Measurements from ENCODE around the gene NF1. TPM values are rescaled to one million over a fixed set of nuclear protein-coding genes. Genes with fewer than 3 reads are reported as not detected.

The NF1 gene
- polyA plus RNA-seq, 2 of the 4 experiments (the other 2 are of a cell fraction) = 15.9 to 73.2 TPM

DNA sequence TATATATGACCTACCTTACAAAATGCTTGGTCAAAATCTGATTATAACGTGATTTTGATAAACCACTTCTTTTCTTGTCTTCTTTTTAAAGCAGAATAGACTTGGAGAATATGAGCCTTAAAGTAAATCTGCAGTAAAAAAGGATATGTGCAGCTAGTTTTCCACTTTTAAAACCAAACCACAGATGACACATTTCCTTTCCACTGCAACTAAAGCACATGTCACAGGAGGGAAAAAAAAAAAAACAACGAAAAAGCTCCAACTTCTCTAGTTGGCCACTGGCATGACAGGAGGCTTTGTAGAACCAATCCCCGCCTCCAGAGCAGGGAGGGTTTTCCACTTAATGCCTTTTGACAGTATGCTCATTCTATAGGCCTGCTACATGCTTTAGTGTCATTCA is 226.7 kb downstream of the NF1 start, which contains the start of gene EVI2A:
TSS of gene EVI2A (minus strand) at position 142 of the 400 bp plus-strand sequence. CDS start 2,609 bp downstream, outside the sequence.
- FAIRE-seq = no peak
- H3K27ac ChIP-seq = no peak within 1 kb of the TSS
- H3K4me1 ChIP-seq = no peaks in the 10 kb centered on the region
- no peak within 1 kb of the TSS for H3K4me2 ChIP-seq
- H3K9me3 ChIP-seq = no peaks in the 10 kb centered on the region
- 93% methylated on average over 3 of the region's 3 CpGs for WGBS (ENCODE audit: missing lambda C conversion rate)
- POLR2A ChIA-PET = no interaction called here
- TF ChIP-seq, protein P1, sequence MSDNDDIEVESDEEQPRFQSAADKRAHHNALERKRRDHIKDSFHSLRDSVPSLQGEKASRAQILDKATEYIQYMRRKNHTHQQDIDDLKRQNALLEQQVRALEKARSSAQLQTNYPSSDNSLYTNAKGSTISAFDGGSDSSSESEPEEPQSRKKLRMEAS (IDR thresholded peaks at IDR 0.05) = no peak
- no peak for TF ChIP-seq KDM5A (IDR thresholded peaks at IDR 0.05)
- TF ChIP-seq CBX2 (IDR thresholded peaks at IDR 0.05; ENCODE audit: borderline replicate concordance, low read depth) = no peak
- TF ChIP-seq HEYL (CRISPR knock-in tag; IDR thresholded peaks at IDR 0.05) = no peak
- no peak for TF ChIP-seq ZFP36 (IDR thresholded peaks at IDR 0.05; ENCODE audit: borderline replicate concordance, partially characterized antibody)
- TF ChIP-seq, protein P2, sequence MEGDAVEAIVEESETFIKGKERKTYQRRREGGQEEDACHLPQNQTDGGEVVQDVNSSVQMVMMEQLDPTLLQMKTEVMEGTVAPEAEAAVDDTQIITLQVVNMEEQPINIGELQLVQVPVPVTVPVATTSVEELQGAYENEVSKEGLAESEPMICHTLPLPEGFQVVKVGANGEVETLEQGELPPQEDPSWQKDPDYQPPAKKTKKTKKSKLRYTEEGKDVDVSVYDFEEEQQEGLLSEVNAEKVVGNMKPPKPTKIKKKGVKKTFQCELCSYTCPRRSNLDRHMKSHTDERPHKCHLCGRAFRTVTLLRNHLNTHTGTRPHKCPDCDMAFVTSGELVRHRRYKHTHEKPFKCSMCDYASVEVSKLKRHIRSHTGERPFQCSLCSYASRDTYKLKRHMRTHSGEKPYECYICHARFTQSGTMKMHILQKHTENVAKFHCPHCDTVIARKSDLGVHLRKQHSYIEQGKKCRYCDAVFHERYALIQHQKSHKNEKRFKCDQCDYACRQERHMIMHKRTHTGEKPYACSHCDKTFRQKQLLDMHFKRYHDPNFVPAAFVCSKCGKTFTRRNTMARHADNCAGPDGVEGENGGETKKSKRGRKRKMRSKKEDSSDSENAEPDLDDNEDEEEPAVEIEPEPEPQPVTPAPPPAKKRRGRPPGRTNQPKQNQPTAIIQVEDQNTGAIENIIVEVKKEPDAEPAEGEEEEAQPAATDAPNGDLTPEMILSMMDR (IDR thresholded peaks at IDR 0.05) = no peak
- no peak for TF ChIP-seq ZSCAN20 (CRISPR knock-in tag; IDR thresholded peaks at IDR 0.05)
- TF ChIP-seq ZNF302 (CRISPR knock-in tag; IDR thresholded peaks at IDR 0.05) = no peak
- TF ChIP-seq, protein P3, sequence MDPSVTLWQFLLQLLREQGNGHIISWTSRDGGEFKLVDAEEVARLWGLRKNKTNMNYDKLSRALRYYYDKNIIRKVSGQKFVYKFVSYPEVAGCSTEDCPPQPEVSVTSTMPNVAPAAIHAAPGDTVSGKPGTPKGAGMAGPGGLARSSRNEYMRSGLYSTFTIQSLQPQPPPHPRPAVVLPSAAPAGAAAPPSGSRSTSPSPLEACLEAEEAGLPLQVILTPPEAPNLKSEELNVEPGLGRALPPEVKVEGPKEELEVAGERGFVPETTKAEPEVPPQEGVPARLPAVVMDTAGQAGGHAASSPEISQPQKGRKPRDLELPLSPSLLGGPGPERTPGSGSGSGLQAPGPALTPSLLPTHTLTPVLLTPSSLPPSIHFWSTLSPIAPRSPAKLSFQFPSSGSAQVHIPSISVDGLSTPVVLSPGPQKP (IDR thresholded peaks at IDR 0.05; ENCODE audit: low read depth, low read length) = no peak
- no peak for TF ChIP-seq CHD2 (IDR thresholded peaks at IDR 0.05; ENCODE audit: low read length, partially characterized antibody)
- no peak for TF ChIP-seq EHF (CRISPR knock-in tag; IDR thresholded peaks at IDR 0.05)
- no peak for TF ChIP-seq MAZ (IDR thresholded peaks at IDR 0.05; ENCODE audit: borderline replicate concordance, low read depth, low read length)
- TF ChIP-seq JUN (IDR thresholded peaks at IDR 0.05) = no peak
- TF ChIP-seq, protein P4, sequence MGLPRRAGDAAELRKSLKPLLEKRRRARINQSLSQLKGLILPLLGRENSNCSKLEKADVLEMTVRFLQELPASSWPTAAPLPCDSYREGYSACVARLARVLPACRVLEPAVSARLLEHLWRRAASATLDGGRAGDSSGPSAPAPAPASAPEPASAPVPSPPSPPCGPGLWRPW (IDR thresholded peaks at IDR 0.05) = no peak
- TF ChIP-seq FOSB (CRISPR knock-in tag; IDR thresholded peaks at IDR 0.05) = no peak
- no peak for TF ChIP-seq RARB (CRISPR knock-in tag; IDR thresholded peaks at IDR 0.05)
- TF ChIP-seq FOXS1 (CRISPR knock-in tag; IDR thresholded peaks at IDR 0.05) = no peak
- TF ChIP-seq HOXB13 (CRISPR knock-in tag; IDR thresholded peaks at IDR 0.05; ENCODE audit: low read depth) = no peak
- TF ChIP-seq ZC3H11A (IDR thresholded peaks at IDR 0.05) = no peak
- H3K4me3 ChIP-seq = no peak within 1 kb of the TSS
- no peak for DNase-seq (ENCODE audit: low read depth in 1 of 2, low spot score in 1 of 2)
- CTCF ChIA-PET = no interaction called here
- ATAC-seq = no peak

DNA sequence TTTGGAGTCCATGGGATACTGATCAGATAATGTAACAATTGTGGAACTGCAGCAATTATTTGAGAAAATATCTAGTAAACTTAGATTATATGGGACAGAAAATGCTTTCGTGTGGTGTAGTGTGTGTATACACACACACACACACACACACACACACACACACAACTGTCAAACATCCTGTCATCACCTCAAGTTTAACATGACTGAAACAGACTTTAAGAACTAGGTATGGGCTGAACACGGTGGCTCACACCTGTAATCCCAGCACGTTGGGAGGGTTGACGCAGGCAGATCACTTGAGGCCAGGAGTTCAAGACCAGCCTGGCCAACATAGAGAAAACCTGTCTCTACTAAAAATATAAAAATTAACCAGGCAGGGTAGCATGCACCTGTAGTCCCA is 227.2 kb downstream of the NF1 start:
- Histone ChIP-seq H3K4me1 (no peaks in the 10 kb centered on the region), H3K27ac (no peak overlapping the region), H3K4me3 (no peak overlapping the region), H3K4me2 (no peak overlapping the region), H3K9me3 (no peaks in the 10 kb centered on the region)
- ChIA-PET POLR2A (no interaction called here), CTCF (no interaction called here)
- DNase-seq (ENCODE audit: low read depth in 1 of 2, low spot score in 1 of 2) = no peak
- 86% methylated on average over 4 of the region's 4 CpGs for WGBS (ENCODE audit: missing lambda C conversion rate)
- ATAC-seq = no peak
- no peak for FAIRE-seq
- TF ChIP-seq HEYL (CRISPR knock-in tag; IDR thresholded peaks at IDR 0.05) (no peak), KDM1A (IDR thresholded peaks at IDR 0.05; ENCODE audit: low read depth) (no peak), RCOR1 (IDR thresholded peaks at IDR 0.05; ENCODE audit: low read depth, low read length) (no peak), EHMT2 (IDR thresholded peaks at IDR 0.05; ENCODE audit: low read depth) (no peak), CHD4 (IDR thresholded peaks at IDR 0.05; ENCODE audit: borderline replicate concordance) (no peak), SMC3 (IDR thresholded peaks at IDR 0.05) (no peak), BHLHE40 (IDR thresholded peaks at IDR 0.05; ENCODE audit: low read depth, low read length) (no peak), FOSB (CRISPR knock-in tag; IDR thresholded peaks at IDR 0.05) (no peak), CHD2 (IDR thresholded peaks at IDR 0.05; ENCODE audit: low read length, partially characterized antibody) (no peak), HOXB5 (CRISPR knock-in tag; IDR thresholded peaks at IDR 0.05) (no peak), CEBPB (IDR thresholded peaks at IDR 0.05) (no peak), FOXS1 (CRISPR knock-in tag; IDR thresholded peaks at IDR 0.05) (no peak), NFE2L2 (conservative IDR thresholded peaks at IDR 0.05; ENCODE audit: low read length) (no peak)
- TF ChIP-seq, protein P5, sequence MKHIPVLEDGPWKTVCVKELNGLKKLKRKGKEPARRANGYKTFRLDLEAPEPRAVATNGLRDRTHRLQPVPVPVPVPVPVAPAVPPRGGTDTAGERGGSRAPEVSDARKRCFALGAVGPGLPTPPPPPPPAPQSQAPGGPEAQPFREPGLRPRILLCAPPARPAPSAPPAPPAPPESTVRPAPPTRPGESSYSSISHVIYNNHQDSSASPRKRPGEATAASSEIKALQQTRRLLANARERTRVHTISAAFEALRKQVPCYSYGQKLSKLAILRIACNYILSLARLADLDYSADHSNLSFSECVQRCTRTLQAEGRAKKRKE (CRISPR knock-in tag; IDR thresholded peaks at IDR 0.05; ENCODE audit: low read depth) = no peak
- TF ChIP-seq, protein P3 (IDR thresholded peaks at IDR 0.05; ENCODE audit: low read depth, low read length) = no peak
- TF ChIP-seq, protein P6, sequence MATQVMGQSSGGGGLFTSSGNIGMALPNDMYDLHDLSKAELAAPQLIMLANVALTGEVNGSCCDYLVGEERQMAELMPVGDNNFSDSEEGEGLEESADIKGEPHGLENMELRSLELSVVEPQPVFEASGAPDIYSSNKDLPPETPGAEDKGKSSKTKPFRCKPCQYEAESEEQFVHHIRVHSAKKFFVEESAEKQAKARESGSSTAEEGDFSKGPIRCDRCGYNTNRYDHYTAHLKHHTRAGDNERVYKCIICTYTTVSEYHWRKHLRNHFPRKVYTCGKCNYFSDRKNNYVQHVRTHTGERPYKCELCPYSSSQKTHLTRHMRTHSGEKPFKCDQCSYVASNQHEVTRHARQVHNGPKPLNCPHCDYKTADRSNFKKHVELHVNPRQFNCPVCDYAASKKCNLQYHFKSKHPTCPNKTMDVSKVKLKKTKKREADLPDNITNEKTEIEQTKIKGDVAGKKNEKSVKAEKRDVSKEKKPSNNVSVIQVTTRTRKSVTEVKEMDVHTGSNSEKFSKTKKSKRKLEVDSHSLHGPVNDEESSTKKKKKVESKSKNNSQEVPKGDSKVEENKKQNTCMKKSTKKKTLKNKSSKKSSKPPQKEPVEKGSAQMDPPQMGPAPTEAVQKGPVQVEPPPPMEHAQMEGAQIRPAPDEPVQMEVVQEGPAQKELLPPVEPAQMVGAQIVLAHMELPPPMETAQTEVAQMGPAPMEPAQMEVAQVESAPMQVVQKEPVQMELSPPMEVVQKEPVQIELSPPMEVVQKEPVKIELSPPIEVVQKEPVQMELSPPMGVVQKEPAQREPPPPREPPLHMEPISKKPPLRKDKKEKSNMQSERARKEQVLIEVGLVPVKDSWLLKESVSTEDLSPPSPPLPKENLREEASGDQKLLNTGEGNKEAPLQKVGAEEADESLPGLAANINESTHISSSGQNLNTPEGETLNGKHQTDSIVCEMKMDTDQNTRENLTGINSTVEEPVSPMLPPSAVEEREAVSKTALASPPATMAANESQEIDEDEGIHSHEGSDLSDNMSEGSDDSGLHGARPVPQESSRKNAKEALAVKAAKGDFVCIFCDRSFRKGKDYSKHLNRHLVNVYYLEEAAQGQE (IDR thresholded peaks at IDR 0.05) = no peak
